ENCODE results near the gene CALML4.
A peak's percentile ranks its signal among the peaks of the same experiment; 100 is the strongest.
"Not testable (repeated sequence)": the region's sequence is repeated elsewhere in the genome, so short reads cannot be mapped to it uniquely, and the experiment has no call there.

Gene CALML4

GRCh38 chr15:68224546-68225250 is 19.6 kb upstream of the CALML4 start:
- DNase-seq = no peak

- DNase-seq = no peak
Measured at GRCh38 chr15:68224108-68224507, 19.0 kb upstream of the CALML4 start.

- no peak for DNase-seq
Measured at GRCh38 chr15:68223171-68223570, 18.0 kb upstream of the CALML4 start.

GRCh38 chr15:68222432-68222743 is 17.3 kb upstream of the CALML4 start:
- not testable (repeated sequence) for DNase-seq

GRCh38 chr15:68221530-68222431 is 16.6 kb upstream of the CALML4 start:
- DNase-seq = not testable (repeated sequence)

GRCh38 chr15:68220967-68221366 is 15.8 kb upstream of the CALML4 start:
- no peak for DNase-seq

- no peak for DNase-seq
Measured at GRCh38 chr15:68220489-68220888, 15.4 kb upstream of the CALML4 start.

GRCh38 chr15:68218847-68219798 is 14.0 kb upstream of the CALML4 start:
- no peak for DNase-seq

- no peak for DNase-seq
Measured at GRCh38 chr15:68218331-68218730, 13.2 kb upstream of the CALML4 start.

- no peak for DNase-seq
Measured at GRCh38 chr15:68217341-68217740, 12.2 kb upstream of the CALML4 start.

GRCh38 chr15:68214838-68215254 is 9.7 kb upstream of the CALML4 start:
- DNase-seq = no peak

- DNase-seq = no peak
Measured at GRCh38 chr15:68213991-68214837, 9.1 kb upstream of the CALML4 start.

GRCh38 chr15:68213491-68213845 is 8.3 kb upstream of the CALML4 start:
- not testable (repeated sequence) for DNase-seq

GRCh38 chr15:68211656-68212320 is 6.7 kb upstream of the CALML4 start:
- no peak for DNase-seq

- peak in 4 of 5 donors; percentile 16 to 31 (median 25) for DNase-seq
Measured at GRCh38 chr15:68210821-68211655, 5.9 kb upstream of the CALML4 start.

- no peak for DNase-seq
Measured at GRCh38 chr15:68210409-68210756, 5.3 kb upstream of the CALML4 start.

GRCh38 chr15:68209735-68210408 is 4.7 kb upstream of the CALML4 start:
- DNase-seq = peak in 1 of 5 donors; percentile 54

GRCh38 chr15:68209272-68209671 is 4.1 kb upstream of the CALML4 start:
- no peak for DNase-seq

GRCh38 chr15:68208636-68209240 is 3.6 kb upstream of the CALML4 start:
- DNase-seq = peak in 1 of 5 donors; percentile 33

- DNase-seq = no peak
Measured at GRCh38 chr15:68208136-68208535, 3.0 kb upstream of the CALML4 start.
